Raji (cell line): ENCODE measurements around the gene DNAH9.

Source experiments
- POLR2A ChIP-seq: IDR thresholded peaks from 2 replicates; pipeline ENCODE4 v1.6.1; 2011; ENCODE audit warnings: low read depth, low read length, control low read depth; ENCODE audit not compliant: insufficient read depth

DNAH9 gene

GRCh38 chr17:11747441-11747840 lies 149.2 kb downstream of the DNAH9 start:
- no peak for TF ChIP-seq POLR2A

GRCh38 chr17:11757815-11758214 lies 159.5 kb downstream of the DNAH9 start:
- TF ChIP-seq POLR2A: no peak

- TF ChIP-seq POLR2A: no peak
Measured at GRCh38 chr17:11768106-11768505, 169.8 kb downstream of the DNAH9 start.

- TF ChIP-seq POLR2A: no peak
Measured at GRCh38 chr17:11768981-11769380, 170.7 kb downstream of the DNAH9 start.

GRCh38 chr17:11772031-11772430 lies 173.8 kb downstream of the DNAH9 start:
- no peak for TF ChIP-seq POLR2A

GRCh38 chr17:11779892-11780291 lies 181.6 kb downstream of the DNAH9 start:
- TF ChIP-seq POLR2A: no peak

- no peak for TF ChIP-seq POLR2A
Measured at GRCh38 chr17:11780621-11781020, 182.4 kb downstream of the DNAH9 start.

- TF ChIP-seq POLR2A: no peak
Measured at GRCh38 chr17:11786711-11787438, 188.6 kb downstream of the DNAH9 start.

- no peak for TF ChIP-seq POLR2A
Measured at GRCh38 chr17:11795906-11796305, 197.6 kb downstream of the DNAH9 start.

- no peak for TF ChIP-seq POLR2A
Measured at GRCh38 chr17:11797803-11798202, 199.5 kb downstream of the DNAH9 start.

- TF ChIP-seq POLR2A: no peak
Measured at GRCh38 chr17:11803231-11803969, 205.1 kb downstream of the DNAH9 start.

GRCh38 chr17:11805138-11805537 lies 206.9 kb downstream of the DNAH9 start:
- TF ChIP-seq POLR2A: no peak

- TF ChIP-seq POLR2A: no peak
Measured at GRCh38 chr17:11805952-11806351, 207.7 kb downstream of the DNAH9 start.

GRCh38 chr17:11807606-11808005 lies 209.3 kb downstream of the DNAH9 start:
- no peak for TF ChIP-seq POLR2A

GRCh38 chr17:11813278-11813677 lies 215.0 kb downstream of the DNAH9 start:
- TF ChIP-seq POLR2A: no peak

GRCh38 chr17:11813871-11814270 lies 215.6 kb downstream of the DNAH9 start:
- no peak for TF ChIP-seq POLR2A
